HL-60/S4 treated with phorbol 12-myristate 13-acetate at 8.2 ng/mL for 4 days and 3 days (cell line): ENCODE results near the gene ITFG1.
"Not testable (repeated sequence)": the region's sequence is repeated elsewhere in the genome, so short reads cannot be mapped to it uniquely, and the experiment has no call there.

Source experiments
- in situ Hi-C: fragments of 300-500 bp; cut with MboI; formaldehyde crosslinking; loops from 2 replicates; pipeline ENCODE4 v1.15.0; 2022; ENCODE audit warnings: low sequenced_read_pairs

The ITFG1 gene

DNA sequence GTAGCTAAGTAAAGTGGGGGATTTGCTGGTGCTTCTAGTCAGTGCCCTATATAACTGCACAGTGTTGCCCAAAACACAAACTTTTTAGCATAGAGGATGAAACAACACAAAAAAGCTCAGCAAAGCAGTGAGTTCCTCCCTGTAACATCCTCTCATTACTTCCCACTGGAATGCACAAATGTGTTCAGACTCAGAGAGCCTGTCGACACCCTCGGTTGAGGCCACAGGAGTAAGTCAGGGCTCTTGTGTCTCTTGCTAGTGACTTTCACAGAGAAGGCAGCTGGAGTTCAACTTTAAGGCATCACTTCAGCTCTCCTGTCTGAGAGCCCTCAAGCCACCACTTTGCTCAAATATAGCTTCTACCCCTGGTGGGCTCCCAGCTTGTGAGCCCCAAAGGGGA, 209.9 kb downstream of the ITFG1 start:
- in situ Hi-C loops = no loop called here

DNA sequence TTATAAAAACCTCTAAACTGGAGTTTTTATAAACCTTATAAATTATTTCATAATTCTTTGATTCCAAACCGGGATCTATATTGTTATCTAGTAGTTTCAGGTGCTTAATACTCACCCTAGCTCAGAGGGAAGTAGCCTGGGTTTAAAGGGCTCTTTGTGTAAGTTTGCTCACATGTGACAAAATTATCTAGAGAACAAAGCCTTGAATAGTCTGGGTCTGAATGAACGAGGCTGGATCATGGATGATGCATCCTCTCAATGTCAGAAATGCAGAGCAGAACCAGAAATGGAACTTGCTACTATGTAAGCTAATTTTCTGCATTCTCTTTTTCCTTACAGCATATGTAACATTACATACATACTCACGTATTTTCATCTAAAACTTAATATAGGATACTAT, 213.2 kb downstream of the ITFG1 start:
- in situ Hi-C loops = no loop called here

DNA sequence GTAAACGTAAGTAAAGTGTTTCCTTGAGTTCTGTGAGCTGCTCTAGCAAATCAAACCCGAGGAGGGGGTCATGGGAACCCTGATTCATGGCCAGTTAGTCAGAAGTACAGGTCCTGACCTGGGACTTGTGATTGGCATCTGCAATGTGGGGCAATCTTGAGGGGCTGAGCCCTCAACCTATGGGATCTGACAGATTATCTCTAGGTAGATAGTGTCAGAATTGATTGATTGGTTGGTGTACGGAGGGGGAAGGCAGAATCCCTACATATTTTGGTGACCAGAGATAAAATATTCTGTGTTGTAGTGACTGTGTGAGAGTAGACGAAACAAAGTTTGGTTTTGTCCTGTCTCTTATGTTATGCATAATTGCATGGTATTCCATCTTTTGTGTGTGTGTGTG, 216.7 kb downstream of the ITFG1 start:
- in situ Hi-C loops = no loop called here

DNA sequence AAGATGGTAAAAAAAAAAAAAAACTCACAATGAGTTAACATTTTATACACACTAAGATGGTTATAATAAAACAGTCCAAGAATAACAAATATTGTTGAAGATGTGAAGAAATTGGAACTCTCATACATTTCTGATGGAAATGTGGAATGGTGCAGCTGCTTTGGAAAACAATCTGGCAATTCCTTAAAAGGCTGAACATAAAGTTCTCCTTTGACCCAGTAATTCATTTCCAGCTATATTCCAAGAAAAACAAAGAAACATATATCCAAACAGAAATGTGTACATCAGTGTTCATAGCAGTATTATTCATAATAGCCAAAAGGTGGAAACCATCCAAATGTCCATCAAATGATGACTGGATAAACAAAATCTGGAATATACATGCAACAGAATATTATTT, 219.8 kb downstream of the ITFG1 start:
- in situ Hi-C loops = no loop called here

DNA sequence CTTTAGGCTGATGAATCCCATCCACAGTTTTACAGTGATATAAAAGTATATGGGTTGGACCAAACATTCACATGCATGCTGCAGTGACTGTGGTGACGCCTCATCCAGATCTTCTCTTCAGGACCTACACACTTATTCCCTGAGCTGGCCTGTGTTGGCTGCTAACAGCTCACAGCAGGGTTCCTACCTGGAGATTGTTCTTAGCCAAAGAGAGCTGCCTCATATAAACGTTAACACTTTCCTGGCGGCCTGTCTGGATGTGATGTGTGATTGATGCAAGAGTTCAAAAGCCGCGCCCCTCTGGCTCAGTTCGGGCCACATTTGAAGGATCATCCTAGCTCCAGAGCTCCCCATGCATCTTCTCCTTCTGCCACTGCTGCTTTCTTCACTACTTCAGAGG, 224.1 kb downstream of the ITFG1 start:
- in situ Hi-C loops = no loop called here

DNA sequence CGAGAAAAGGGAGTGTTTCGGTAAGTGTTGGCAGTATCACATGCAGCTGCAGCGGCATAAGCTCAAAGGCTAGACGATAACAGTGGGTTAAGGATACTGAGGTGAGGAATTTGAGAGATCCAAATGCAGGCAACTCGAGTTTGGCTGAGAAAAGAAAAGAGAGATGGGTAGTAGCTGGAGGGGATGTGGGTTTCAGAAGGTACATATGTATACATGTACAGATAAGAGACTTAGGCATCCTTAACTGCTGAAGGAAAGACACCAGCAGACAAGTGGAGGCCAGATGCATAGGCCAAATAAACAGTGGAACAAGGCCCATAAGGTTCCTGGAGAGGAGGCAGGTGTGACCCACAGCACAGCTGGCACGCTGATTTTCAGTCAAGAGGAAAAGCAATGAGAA, 230.6 kb downstream of the ITFG1 start:
- in situ Hi-C loops = no loop called here

DNA sequence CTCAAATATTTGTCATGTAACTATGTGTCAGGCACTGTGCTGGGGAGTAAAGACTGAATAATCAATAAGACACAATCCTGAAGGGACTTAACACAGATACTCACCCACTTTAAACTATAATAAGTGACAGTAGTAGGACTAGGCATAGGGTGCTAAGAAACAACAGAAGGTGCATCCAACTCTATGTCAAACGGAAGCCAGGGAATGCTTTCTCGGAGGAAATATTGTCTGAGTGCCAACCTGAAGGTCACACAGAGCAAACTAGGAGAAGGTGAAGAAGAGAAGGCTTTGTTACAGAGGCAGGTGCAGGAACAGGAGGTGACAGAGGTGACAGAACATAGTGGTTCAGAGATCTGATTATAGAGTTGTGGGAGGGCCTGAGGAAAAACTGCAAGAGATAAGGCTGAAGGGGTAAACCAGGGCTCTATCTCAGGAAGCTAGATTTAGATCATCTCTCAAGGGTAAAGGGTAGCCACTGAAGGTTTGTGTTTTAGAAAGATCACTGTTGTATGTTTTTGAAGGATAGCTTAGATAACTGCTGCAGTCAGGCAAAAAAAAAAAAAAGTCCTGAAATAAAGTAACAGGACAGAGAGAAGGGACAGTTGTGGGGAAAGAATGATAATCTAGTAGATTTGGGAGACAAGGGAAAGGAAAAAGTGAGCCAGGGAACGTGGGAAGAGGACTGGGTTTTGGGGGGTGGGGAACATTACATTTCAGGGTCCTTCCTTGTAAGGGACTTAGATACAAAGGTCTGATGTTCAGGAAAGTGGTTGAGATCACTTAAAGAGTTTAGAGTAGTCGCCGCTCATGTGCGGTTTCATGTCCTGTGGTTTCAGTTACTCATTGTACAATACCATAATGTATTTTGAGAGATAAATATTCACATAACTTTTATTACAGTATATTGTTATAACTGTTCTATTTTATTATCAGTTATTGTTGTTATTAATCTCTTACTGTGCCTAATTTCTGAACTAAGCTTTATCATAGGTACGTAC, 231.5 kb downstream of the ITFG1 start:
- in situ Hi-C loops = no loop called here

DNA sequence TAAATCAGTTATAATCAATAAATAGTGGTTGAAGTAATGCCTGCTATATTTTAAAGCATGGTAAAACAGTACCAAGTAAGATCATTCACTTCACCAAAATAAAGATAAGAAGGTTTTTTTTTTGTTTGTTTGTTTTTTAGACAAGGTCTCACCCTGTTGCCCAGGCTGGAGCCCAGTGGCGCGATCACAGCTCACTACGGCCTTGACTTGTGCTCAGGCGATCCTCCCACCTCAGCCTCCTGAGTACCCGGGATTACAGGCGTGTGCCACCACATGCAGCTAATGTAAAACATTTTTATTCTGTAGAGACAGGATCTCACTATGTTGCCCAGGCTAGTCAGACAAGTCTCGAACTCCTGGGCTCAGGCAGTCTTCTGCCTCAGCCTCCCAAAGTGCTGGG, 232.6 kb downstream of the ITFG1 start:
- in situ Hi-C loops = no loop called here

DNA sequence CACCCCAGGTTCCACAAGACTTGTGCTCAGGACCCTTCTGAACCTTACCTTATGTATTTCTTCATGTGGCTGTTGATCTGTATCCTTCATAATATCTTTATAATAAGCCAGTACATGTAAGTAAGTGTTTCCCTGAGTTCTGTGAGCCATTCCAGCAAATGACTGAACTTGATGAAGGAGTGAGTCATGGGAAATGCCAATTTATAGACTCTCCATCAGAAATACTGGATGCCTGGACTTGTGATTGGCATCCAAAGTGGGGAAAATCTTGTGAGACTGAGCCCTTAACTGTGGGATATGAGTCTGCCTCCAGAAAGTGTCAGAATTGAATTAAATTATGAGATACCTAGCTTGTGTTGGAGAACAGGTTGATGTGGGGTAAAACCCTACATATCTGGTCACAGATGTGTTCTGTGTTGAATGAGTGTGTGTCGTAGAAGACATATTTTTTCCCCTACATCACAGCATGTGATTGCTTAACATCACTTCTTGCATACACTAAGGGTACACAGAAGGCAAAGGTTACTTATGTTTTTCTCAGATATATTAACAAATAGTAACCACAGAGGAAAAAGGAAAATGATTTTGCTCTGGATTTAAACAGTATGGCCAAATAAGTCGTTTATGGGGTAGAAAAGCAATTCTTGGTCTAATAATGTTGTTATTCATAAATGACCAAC, 247.0 kb downstream of the ITFG1 start:
- in situ Hi-C loops = no loop called here

DNA sequence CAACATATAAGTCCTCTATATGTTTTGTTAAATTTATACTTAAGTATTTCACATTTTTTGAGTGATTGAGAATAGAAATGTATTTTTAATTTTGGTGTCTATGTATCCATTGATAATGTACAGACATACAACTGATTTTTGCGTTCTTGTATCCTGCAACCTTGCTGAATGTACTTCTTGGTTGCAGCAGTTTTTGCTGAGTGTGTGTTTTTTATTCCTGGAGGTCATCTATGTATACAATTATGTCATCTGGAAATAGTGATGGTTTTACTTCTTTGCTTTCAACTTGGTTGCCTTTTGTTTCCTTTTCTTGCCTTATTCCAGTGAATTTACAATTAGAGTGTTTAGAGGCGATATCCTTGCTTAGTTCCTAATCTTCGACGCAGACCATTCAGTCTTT, 249.6 kb downstream of the ITFG1 start:
- in situ Hi-C loops = no loop called here

DNA sequence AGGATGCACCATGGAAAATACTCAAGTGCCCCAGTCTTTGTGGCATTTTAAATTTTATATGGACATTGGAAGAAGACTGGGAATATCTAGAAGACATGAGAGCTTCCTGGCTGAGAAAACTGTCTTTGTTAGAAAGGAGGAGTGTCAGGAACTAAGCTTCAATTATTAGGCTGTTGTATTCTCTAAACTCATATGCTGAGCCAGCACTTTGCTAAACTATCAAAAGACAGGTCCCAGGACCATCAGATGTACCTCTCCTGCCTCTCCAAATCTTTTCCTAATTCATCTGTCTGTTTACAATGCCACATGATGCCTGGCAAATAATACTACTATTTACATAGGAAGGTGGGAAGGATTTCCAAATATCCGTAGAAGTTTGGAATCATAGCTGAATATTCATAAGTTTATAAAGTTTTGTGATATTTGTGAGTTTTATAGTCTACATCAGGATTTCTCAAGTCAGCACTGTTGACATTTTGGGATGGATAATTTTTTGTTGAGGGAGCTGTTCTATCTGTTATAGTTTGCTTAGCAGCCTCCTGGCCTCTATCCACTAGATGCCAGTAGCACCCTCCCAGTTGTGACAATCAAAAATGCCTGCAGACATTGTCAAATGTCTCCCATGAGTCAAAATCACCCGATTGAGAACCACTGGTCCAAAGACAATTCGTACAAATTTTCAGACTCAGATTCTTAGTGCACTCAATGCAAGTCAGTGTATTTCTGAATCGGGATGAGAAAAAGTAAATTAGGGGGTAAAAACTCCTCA, 255.9 kb downstream of the ITFG1 start:
- in situ Hi-C loops = no loop called here

DNA sequence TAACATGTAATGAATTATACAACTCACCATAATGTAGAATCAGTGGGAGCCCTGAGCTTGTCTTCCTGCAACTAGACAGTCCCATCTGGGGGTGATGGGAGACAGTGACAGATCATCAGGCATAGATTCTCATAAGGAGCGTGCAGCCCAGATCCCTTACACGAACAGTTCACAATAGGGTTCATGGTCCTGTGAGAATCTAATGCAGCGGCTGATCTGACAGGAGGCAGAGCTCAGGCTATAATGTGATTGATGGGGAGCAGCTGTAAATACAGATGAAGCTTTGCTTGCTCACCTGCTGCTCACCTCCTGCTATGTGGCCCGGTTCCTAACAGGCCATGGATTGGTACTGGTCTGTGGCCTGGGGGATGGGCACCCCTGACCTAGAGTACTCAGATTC, 257.4 kb downstream of the ITFG1 start:
- in situ Hi-C loops = not testable (repeated sequence)

DNA sequence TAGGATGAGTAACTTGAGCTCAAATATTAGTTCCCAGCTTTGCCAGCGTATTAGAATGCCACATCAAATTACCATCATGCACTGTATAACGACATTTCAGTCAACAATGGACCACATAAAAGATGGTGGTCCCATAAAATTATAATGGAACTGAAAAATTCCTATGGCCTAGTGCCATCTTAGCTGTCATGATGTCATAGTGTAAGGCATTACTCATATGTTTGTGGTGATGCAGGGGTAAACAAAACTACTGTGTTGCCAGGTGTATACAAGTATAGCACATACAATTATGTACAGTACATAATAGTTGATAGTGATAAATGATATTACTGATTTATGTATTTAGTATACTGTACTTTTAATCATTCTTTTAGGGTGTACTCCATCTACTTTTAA, 262.7 kb downstream of the ITFG1 start:
- in situ Hi-C loops = no loop called here

DNA sequence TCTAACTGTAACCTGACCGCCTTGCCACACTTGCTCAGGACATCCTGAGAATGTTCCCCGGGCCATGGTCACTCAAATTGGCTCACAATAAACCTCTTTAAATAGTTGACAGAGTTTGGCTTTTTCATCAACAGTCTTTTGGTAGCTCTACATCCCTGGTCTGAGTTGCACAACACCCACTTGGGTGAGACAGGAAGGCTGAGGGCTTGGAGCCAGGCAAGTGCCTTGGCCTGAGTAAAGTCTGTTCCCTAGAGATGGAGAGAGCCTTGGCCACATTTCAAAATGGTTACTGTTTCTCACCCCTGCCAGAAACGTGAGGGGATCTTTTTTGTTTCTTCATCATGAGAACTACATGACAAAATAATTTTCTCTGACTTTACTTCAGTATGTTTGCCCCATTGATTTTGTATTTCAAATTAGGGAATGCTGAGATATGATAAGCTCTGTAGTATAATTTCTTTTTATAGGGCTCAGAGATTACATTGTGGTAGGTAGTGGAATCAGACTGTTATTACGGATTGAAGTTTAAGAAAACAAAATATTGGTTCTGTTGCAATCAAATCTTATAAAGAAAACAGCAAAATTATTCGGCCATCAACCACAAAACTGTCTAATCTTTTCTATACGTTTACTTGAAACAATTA, 263.2 kb downstream of the ITFG1 start:
- in situ Hi-C loops = no loop called here

DNA sequence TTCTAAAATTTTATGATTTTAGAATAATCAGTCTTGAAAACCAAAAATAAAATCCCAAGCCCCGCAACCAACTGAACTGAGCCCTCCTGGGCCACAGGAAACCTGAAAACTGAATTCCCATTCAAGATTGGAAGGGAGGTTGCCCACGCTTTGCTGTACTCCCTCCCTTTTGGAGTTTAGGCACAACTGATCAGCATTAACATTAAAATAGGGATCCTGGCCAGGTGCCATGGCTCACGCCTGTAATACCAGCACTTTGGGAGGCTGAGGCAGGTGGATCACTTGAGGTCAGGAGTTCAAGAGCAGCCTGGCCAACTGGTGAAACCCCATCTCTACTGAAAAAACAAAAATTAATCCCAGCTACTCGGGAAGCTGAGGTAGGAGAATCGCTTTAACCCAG, 264.4 kb downstream of the ITFG1 start:
- in situ Hi-C loops = no loop called here

DNA sequence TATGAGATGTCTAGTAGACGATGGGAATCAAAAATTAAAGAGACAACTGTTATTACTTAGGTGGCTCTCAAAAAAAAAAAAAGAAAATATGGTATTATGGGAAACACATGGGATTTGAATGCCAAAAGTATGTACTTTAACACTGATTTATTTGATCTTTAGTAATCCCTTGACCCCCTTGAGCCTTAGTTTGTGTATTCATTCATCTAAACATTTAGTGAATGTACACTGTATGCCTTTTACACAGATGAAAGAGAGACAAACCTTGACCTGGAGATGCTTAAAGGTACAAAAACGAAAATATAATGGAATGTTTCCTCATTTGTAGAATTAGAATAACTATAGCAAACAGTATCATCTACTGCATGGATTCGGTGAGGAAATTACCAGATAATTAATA, 278.5 kb downstream of the ITFG1 start:
- in situ Hi-C loops = no loop called here

DNA sequence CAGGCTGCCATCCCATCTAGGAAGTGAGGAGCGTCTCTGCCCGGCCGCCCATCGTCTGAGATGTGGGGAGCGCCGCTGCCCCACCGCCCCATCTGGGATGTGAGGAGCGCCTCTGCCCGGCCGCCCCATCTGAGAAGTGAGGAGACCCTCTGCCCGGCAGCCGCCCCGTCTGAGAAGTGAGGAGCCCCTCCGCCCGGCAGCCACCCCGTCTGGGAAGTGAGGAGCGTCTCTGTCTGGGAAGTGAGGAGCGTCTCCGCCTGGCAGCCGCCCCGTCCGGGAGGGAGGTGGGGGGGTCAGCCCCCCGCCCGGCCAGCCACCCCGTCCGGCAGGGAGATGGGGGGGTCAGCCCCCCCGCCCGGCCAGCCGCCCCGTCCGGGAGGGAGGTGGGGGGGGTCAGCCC, 279.8 kb downstream of the ITFG1 start:
- in situ Hi-C loops = not testable (repeated sequence)

DNA sequence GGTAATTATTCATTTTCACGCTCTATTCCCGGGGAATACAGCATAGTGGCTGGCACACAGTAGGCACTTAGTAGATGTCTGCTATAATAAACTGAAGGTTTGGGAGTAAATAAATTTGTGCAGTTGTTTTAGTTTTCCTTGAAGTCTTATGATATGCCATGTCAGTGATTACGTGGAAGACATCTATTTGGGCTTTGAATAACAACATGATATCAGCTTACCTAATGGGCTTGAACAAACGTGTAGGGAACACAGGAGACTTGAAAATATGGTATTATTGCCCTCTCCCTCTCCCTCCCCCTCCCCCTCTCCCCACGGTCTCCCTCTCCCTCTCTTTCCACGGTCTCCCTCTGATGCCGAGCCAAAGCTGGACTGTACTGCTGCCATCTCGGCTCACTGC, 280.8 kb downstream of the ITFG1 start:
- in situ Hi-C loops = no loop called here

DNA sequence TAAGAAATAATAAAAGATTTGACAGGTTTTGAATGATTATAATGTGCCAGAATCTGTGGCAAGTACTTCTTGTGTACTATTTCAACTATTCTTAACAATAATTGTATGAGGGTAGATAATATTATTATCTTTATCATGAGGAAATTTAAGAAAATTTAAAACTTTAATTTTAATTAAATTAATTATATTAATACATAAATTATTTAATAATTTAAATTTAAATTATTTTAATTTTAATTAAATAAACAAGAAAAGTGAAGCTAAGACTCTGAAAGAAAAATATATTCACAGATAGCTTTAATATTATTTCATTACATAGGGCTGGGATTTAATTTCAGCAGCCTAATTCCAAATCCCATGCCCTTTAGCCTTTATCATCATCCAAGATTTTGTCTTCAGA, 285.7 kb downstream of the ITFG1 start:
- in situ Hi-C loops = no loop called here

DNA sequence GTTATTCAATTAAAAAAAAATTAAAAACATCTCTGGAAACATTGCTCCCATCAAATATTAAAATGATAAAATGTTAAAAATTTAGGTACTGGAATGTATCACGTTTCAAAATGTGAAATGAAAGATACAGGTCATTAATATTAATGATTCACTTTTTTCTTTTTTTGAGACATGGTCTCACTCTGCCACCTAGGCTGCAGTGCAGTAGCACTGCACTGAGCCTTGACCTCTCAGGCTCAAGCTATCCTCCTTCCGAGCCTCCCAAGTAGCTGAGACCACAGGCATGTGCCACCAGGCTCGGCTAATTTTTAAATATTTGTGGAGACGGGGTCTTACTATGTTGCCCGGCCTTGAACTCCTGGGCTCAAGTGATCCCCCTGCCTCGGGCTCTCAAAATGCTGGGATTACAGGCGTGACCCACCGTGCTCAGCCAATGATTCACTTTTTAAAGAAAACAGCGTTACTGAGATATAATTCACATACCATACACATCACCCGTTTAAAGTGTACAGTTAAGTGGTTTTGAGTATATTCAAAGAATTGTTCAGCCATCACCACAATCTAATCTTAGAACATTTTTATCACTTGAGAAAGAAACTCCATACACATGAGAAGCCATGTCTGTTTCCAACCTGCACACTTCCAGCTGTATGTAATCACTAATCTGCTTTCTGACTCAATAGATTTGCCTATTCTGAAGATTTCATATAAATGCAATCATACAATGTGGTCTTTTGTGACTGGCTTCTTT, 298.0 kb downstream of the ITFG1 start:
- in situ Hi-C loops = no loop called here
